Gastrocnemius medialis (tissue), 4 donors: ENCODE measurements around the gene GABRE.

Source experiments
- CTCF ChIP-seq, 5 experiments: fragments of 450-650 bp in 3 of 5; fragments of 200-600 bp in 2 of 5; sonication (generic) in 2 of 5; IDR thresholded peaks in 4 of 5; conservative IDR thresholded peaks in 1 of 5; 1 replicate in 4 of 5; 2 replicates in 1 of 5; pipeline ENCODE4 v1.5.1; 2016 to 2019; ENCODE audit warnings: antibody characterized with exemption in 5 of 5, mild to moderate bottlenecking in 3 of 5, moderate library complexity in 3 of 5
- POLR2A ChIP-seq, 2 donors: fragments of 450-650 bp; IDR thresholded peaks; one replicate each; pipeline ENCODE4 v1.6.1; 2017; ENCODE audit warnings: antibody characterized with exemption in 2 of 2, mild to moderate bottlenecking in 2 of 2, moderate library complexity in 2 of 2

GRCh38 chrX:151988706-151989299 lies 14.3 kb upstream of the GABRE start:
- TF ChIP-seq CTCF (IDR thresholded peaks at IDR 0.05 in 4 of 5, conservative IDR thresholded peaks at IDR 0.05 in 1 of 5) = no peak
- TF ChIP-seq POLR2A (IDR thresholded peaks at IDR 0.05) = no peak
